Renal cortex interstitium (tissue), 11 donors: ENCODE results near the gene VPS13C. TPM values are rescaled to one million over a fixed set of nuclear protein-coding genes. Genes with fewer than 3 reads are reported as not detected.
A peak's percentile ranks its signal among the peaks of the same experiment; 100 is the strongest.

Experiments used
- DNase-seq, 11 donors: peaks; one replicate each; pipeline ENCODE4 v3.0.0-alpha.2; 2013; ENCODE audit warnings: low read depth in 9 of 11, low spot score in 4 of 11; ENCODE audit errors: extremely low read depth in 1 of 11
- polyA plus RNA-seq, 3 donors: library from polyadenylated mRNA; unstranded; fragments of 120-200 nt; gene quantifications; one replicate each; pipeline ENCODE4 v1.2.1, GENCODE V29; 2013; ENCODE audit not compliant: insufficient read length in 3 of 3

Gene VPS13C
- polyA plus RNA-seq, 3 donors = 36.5 to 58.0 (median 49.6) TPM

- DNase-seq = peak in 9 of 11 donors; percentile 24 to 57 (median 43)
These were observed 224.6 kb downstream of the VPS13C start for GRCh38 chr15:61835496-61836106.

- no peak for DNase-seq
These were observed 225.2 kb downstream of the VPS13C start for GRCh38 chr15:61835029-61835428.

- DNase-seq = peak; percentile 53 to 79 (median 67)
These were observed 226.1 kb downstream of the VPS13C start for GRCh38 chr15:61834076-61834697.

DNA sequence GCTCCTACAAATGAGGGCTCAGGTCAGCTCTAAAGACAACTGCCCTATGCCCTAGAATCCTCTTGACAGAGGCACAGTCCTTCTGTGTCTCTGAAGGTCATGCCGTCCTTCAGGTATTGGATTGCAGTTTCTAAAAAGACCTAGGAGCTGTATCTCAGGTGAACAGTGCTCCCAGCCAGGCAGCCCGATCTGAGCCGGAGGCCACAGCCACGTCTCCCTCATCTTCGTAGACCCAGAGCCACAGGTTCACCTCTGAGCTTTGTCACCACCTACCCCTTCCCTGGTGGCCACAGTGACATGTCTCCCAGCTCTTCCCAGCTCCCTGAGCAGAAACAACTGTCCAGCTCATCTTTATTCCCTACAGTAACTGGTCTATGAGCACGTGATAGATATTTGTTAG lies 228.0 kb downstream of the VPS13C start:
- DNase-seq = no peak

- peak in 2 of 11 donors; percentile 12 to 14 for DNase-seq
These were observed 228.7 kb downstream of the VPS13C start for GRCh38 chr15:61831505-61831921.

- DNase-seq = no peak
These were observed 229.5 kb downstream of the VPS13C start for GRCh38 chr15:61830536-61831330.

- no peak for DNase-seq
These were observed 230.7 kb downstream of the VPS13C start for GRCh38 chr15:61829514-61829889.

- DNase-seq = no peak
These were observed 231.3 kb downstream of the VPS13C start for GRCh38 chr15:61828860-61829513.

DNA sequence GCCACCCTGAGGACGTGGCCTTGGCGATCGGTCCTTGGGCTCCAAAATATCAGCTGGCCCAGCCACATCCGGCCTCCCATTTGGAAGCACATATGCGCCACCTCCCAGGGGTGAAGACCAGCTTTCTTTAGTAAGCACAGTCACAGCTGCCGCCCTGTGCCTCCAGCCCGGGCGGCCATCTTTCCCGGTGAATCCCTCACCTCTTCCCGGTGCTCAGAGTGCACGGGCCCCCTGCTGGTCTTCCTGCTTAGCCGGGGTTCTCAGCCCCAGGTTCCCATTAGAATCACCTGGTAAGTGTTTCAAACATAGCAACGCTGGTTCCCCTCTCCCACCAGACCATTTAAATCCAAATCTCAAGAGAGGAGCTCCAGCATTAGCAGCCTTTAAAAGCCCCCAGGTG lies 232.2 kb downstream of the VPS13C start:
- DNase-seq = no peak

- no peak for DNase-seq
These were observed 233.1 kb downstream of the VPS13C start for GRCh38 chr15:61827131-61827530.

GRCh38 chr15:61824291-61824690 lies 236.0 kb downstream of the VPS13C start:
- DNase-seq = no peak

DNA sequence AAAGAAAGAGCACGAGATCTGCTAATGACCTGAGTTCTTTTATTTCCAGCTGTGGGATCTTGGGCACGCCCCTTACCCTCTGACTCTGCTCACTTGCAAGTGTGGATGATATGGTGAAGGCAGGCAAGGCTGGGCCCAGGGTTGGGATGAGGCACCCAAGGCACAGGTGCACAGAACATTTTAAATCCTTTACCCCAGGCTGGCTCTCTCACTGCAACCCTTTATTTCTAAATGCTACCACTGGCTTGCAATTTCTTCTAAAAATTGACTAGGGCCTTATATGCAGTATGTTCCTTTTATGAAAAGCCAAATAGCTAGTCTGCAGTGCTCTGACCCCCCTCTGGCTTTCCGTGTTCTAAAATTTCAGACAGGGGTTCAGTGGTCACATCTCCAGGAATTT lies 237.7 kb downstream of the VPS13C start:
- DNase-seq = no peak

GRCh38 chr15:61820951-61821350 lies 239.3 kb downstream of the VPS13C start:
- no peak for DNase-seq

DNA sequence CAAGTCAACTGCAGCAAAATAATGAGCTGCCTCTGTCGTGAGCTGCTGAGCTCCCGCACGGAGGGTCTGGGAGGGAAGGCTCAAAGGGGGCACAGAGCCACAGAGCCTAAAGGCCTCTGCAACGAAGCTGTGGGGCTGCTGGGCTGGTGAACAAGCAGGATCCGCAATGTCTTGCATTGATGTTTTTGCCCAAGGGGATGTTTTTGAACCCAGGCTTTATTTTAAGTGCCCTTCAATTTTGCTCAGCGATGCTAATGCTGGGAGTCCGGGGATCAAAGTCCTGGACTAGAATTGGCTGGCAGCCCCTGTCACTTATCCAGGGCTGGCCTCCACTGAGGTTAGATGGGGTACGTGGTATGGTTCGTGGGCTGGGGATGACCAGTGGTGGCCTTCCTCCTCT lies 240.0 kb downstream of the VPS13C start:
- no peak for DNase-seq

- no peak for DNase-seq
These were observed 240.9 kb downstream of the VPS13C start for GRCh38 chr15:61819386-61819785.

- no peak for DNase-seq
These were observed 241.4 kb downstream of the VPS13C start for GRCh38 chr15:61818801-61819200.

DNA sequence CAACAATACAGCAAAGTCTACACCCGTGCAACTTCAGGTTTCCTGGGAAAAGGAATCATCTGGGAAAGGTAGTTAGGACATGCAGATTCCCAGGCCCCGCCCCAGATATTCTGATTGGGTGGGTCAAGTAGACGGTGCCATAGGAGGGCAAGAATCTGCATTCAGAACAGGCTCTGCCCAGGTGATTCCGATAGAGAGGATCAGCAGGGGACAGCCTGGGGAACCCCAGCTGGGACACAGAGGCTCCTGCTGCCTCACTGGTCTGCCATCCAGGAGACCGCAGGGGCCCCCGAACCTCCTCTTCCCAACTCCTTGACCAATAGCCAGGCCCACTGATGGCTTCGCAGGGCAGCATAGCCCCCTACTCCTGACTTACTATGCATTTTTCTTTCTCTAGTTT lies 243.4 kb downstream of the VPS13C start:
- DNase-seq = no peak

GRCh38 chr15:61815356-61816083 lies 244.7 kb downstream of the VPS13C start:
- DNase-seq = no peak

GRCh38 chr15:61812476-61812875 lies 247.8 kb downstream of the VPS13C start:
- DNase-seq = no peak
